OCI-LY1 (cell line): ENCODE results near the gene ZNF90.
"Not testable (repeated sequence)": the region's sequence is repeated elsewhere in the genome, so short reads cannot be mapped to it uniquely, and the experiment has no call there.

ENCODE experiments used
- H2AFZ ChIP-seq: fragments of 200-600 bp; sonication (generic), shearing (Covaris generic); 2 replicates; pipeline ENCODE4 v1.6.0; 2014; ENCODE audit warnings: antibody characterized with exemption, mild to moderate bottlenecking, low read length
- H3F3A ChIP-seq: fragments of 200-600 bp; sonication (generic), shearing (Covaris generic); 2 replicates; pipeline ENCODE4 v1.6.0; 2014; ENCODE audit warnings: mild to moderate bottlenecking, antibody characterized with exemption, low read length, moderate library complexity; ENCODE audit not compliant: insufficient read depth
- H3K27ac ChIP-seq: fragments of 200-600 bp; sonication (generic); 2 replicates; pipeline ENCODE4 v1.5.1; 2014; ENCODE audit warnings: low read length, mixed run types, mild to moderate bottlenecking, low read depth; ENCODE audit not compliant: poor library complexity, severe bottlenecking
- H3K27me3 ChIP-seq: fragments of 200-600 bp; sonication (generic); 2 replicates; pipeline ENCODE4 v1.6.0; 2014; ENCODE audit warnings: antibody characterized with exemption, mild to moderate bottlenecking, low read length, moderate library complexity; ENCODE audit not compliant: insufficient read depth
- H3K36me3 ChIP-seq: fragments of 200-600 bp; sonication (generic); 2 replicates; pipeline ENCODE4 v1.6.1; 2014; ENCODE audit warnings: mild to moderate bottlenecking, antibody characterized with exemption, low read length, moderate library complexity, mixed read lengths; ENCODE audit not compliant: insufficient read depth
- H3K4me1 ChIP-seq: fragments of 200-600 bp; sonication (generic); 2 replicates; pipeline ENCODE4 v1.5.1; 2014; ENCODE audit warnings: mild to moderate bottlenecking, low read length, moderate library complexity; ENCODE audit not compliant: insufficient read depth, severe bottlenecking
- H3K4me2 ChIP-seq: fragments of 200-600 bp; sonication (generic), shearing (Covaris generic); 2 replicates; pipeline ENCODE4 v1.6.1; 2014; ENCODE audit warnings: low read length
- H3K4me3 ChIP-seq: fragments of 200-600 bp; sonication (generic); 2 replicates; pipeline ENCODE4 v1.5.1; 2014; ENCODE audit warnings: low read length, low read depth, mild to moderate bottlenecking, mixed read lengths; ENCODE audit not compliant: poor library complexity, severe bottlenecking
- H3K79me2 ChIP-seq: fragments of 200-600 bp; shearing (Covaris generic); 2 replicates; pipeline ENCODE4 v1.6.1; 2016; ENCODE audit warnings: mixed run types, low read length, mixed read lengths; ENCODE audit not compliant: insufficient read depth
- H3K9ac ChIP-seq: fragments of 200-600 bp; sonication (generic), shearing (Covaris generic); 2 replicates; pipeline ENCODE4 v1.6.1; 2014; ENCODE audit warnings: mild to moderate bottlenecking, low read length, mixed read lengths
- H3K9me2 ChIP-seq: fragments of 200-600 bp; sonication (generic), shearing (Covaris generic); 2 replicates; pipeline ENCODE4 v1.6.1; 2014; ENCODE audit warnings: low read depth, mild to moderate bottlenecking, low read length, mixed read lengths
- H3K9me3 ChIP-seq: fragments of 200-600 bp; shearing (Covaris generic); 2 replicates; pipeline ENCODE4 v1.6.1; 2014; ENCODE audit warnings: low read length, mixed read lengths
- H4K20me1 ChIP-seq: fragments of 200-600 bp; sonication (generic), shearing (Covaris generic); 2 replicates; pipeline ENCODE4 v1.6.0; 2016; ENCODE audit warnings: mild to moderate bottlenecking, low read length; ENCODE audit not compliant: insufficient read depth
- EZH2 ChIP-seq: fragments of 200-600 bp; sonication (generic), shearing (Covaris generic); IDR thresholded peaks from 2 replicates; pipeline ENCODE4 v1.8.0; 2017; ENCODE audit warnings: borderline replicate concordance, mixed run types, mild to moderate bottlenecking, antibody characterized with exemption, low read length, moderate library complexity, mixed read lengths
- TF ChIP-seq, protein P1 (sequence below): fragments of 200-600 bp; sonication (generic), shearing (Covaris generic); IDR thresholded peaks from 2 replicates; pipeline ENCODE4 v1.5.1; 2017; ENCODE audit warnings: mild to moderate bottlenecking, antibody characterized with exemption, low read length, moderate library complexity, mixed read lengths

Gene ZNF90

DNA sequence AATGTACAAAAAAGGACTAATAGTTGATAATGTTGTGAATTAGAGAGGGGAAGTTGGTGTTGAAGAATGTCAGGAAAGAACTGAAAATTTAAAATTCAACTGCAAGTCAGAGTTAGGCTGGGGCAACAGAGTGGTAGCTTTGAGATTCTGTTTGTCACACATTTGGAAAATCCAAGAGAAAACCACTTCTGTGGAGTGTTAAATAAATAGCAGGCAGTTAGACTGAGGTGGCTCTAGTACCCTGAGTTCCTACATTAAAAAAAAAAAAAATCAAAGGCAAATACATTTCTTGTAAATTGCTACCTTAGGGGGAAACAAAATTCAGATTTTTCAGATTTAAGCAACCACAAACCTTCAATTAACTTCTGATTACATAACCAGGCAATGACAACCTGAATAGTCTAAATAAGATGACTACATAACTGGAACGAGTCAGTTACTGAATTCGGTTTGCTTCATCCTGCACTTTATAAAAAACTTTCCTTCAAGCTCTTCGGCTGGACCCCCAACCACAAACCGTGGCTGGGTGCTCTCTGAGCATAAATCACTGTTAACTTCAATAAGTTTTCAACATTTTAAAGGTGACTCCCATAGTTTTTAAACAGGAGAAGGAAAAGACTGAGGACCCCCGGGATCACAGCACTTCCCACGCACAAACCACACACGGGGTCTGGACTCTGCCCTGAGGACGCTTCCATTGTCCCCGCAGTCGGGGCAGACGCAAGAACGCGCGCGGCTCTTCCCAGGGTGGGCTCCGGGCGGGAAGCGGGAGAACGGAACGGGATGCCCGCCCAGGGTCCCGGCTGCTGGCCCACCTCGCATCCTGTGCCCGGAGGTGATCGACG lies 39.2 kb upstream of the ZNF90 start:
- no peaks in the 10 kb centered on the region for H3K9me2 ChIP-seq
- peaks cover 11% of the 10 kb centered on the region; the same call in 1 of the 2 replicates for H3K36me3 ChIP-seq
- H2AFZ ChIP-seq, result no peak overlapping the region
- no peaks in the 10 kb centered on the region for H3K27me3 ChIP-seq
- peak overlapping the region; percentile 80 for H3K4me2 ChIP-seq
- peaks cover 13% of the 10 kb centered on the region for H3K4me1 ChIP-seq
- H3K9ac ChIP-seq, result peak overlapping the region; percentile 74
- H3K4me3 ChIP-seq, result peak overlapping the region; percentile 78
- H3K9me3 ChIP-seq, result peaks cover 6% of the 10 kb centered on the region; the same call in 1 of the 2 replicates
- peaks cover 11% of the 10 kb centered on the region for H3K79me2 ChIP-seq
- no peaks in the 10 kb centered on the region for H4K20me1 ChIP-seq
- TF ChIP-seq EZH2, result no peak
- TF ChIP-seq, protein P1, sequence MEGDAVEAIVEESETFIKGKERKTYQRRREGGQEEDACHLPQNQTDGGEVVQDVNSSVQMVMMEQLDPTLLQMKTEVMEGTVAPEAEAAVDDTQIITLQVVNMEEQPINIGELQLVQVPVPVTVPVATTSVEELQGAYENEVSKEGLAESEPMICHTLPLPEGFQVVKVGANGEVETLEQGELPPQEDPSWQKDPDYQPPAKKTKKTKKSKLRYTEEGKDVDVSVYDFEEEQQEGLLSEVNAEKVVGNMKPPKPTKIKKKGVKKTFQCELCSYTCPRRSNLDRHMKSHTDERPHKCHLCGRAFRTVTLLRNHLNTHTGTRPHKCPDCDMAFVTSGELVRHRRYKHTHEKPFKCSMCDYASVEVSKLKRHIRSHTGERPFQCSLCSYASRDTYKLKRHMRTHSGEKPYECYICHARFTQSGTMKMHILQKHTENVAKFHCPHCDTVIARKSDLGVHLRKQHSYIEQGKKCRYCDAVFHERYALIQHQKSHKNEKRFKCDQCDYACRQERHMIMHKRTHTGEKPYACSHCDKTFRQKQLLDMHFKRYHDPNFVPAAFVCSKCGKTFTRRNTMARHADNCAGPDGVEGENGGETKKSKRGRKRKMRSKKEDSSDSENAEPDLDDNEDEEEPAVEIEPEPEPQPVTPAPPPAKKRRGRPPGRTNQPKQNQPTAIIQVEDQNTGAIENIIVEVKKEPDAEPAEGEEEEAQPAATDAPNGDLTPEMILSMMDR, result no peak
- H3K27ac ChIP-seq, result peak overlapping the region; percentile 9
- no peaks in the 10 kb centered on the region for H3F3A ChIP-seq

DNA sequence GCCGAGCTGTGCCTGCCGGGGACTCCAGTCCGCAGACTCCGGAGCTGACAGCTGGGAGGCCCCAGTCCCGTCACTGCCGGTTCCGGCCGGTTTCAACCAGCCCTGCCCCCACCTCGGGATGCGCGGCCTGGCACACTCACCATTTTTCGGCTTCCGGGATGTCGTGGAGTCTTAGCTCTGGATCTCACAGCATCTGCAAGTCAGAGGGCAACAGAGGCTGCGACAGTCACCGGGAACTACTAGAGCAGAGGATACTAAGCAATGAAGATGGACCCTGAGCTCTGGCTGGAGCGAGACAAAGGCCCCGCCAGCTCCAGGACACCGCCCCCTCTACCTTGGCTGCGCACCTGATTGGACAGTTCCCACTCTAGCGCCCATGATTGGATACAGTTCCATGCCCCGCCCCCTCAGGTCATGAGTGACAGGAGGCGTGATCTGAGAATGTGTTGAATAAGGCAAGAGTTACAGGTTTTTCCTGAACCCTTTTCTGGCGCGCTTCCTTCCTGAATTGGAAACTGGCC lies 38.5 kb upstream of the ZNF90 start, which contains the start of gene ZNF682:
Gene ZNF682 (minus strand): TSS at position 303 of the 521 bp plus-strand sequence. CDS start 160 bp downstream, at position 143.
- Histone ChIP-seq H3K4me2 (peak within 1 kb of the TSS; percentile 80), H3K9ac (peak within 1 kb of the TSS; percentile 74), H3K9me3 (peaks cover 6% of the 10 kb centered on the region; the same call in 1 of the 2 replicates), H4K20me1 (no peaks in the 10 kb centered on the region), H3K27me3 (no peaks in the 10 kb centered on the region), H3K79me2 (peaks cover 11% of the 10 kb centered on the region), H3K9me2 (no peaks in the 10 kb centered on the region), H3K36me3 (peaks cover 11% of the 10 kb centered on the region; the same call in 1 of the 2 replicates), H3K27ac (peak within 1 kb of the TSS; percentile 63), H3K4me1 (peaks cover 13% of the 10 kb centered on the region), H3K4me3 (peak within 1 kb of the TSS; percentile 78), H2AFZ (peak within 1 kb of the TSS; percentile 98), H3F3A (no peaks in the 10 kb centered on the region)
- TF ChIP-seq, protein P1, result no peak
- no peak for TF ChIP-seq EZH2

DNA sequence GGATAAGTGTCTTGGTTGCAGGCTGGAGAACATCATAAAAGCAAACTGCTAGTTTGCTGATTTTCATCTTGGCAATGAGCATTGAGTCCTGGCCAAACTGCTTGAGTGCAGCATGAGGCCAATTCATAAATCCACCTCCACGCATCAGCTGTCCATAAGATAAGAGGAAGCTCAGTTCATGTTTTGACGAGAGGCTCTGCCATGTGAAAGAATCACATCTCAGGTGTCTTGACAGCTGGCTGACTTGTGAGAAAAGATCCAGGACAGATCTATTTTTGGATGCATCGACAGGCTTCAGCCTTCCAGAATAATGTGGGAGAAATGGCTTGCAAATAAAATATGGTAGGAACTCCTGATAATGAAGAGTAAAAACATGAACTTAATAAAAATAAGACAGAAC lies 33.1 kb upstream of the ZNF90 start:
- no peak overlapping the region for H3K9ac ChIP-seq
- H4K20me1 ChIP-seq, result no peaks in the 10 kb centered on the region
- peaks cover 8% of the 10 kb centered on the region; the same call in 1 of the 2 replicates for H3K9me3 ChIP-seq
- H3K9me2 ChIP-seq, result no peaks in the 10 kb centered on the region
- H3K27me3 ChIP-seq, result no peaks in the 10 kb centered on the region
- H2AFZ ChIP-seq, result no peak overlapping the region
- H3K79me2 ChIP-seq, result no peaks in the 10 kb centered on the region
- no peak overlapping the region for H3K4me2 ChIP-seq
- no peak for TF ChIP-seq EZH2
- TF ChIP-seq, protein P1, result no peak
- H3F3A ChIP-seq, result no peaks in the 10 kb centered on the region
- no peak overlapping the region for H3K4me3 ChIP-seq
- H3K36me3 ChIP-seq, result no peaks in the 10 kb centered on the region
- no peaks in the 10 kb centered on the region for H3K4me1 ChIP-seq
- no peak overlapping the region for H3K27ac ChIP-seq

DNA sequence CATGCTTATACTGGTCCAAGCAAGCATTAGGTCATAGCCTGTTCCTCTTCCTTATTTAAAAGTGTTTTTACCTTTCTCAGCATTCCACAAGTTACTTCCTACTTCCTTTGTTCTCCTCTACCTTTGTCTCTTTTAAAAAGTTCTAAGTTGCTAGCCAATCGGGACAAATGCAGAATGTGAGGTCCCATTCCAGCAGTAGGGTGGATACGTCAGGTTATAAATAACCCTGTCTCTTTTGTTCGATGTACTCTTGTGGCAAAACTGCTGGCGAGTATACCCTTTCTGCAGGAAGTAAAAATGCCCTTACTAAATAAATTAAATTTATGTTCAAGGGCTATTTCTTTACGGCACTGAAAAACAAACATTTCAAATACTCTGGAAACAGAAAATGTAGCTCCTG lies 32.1 kb upstream of the ZNF90 start:
- not testable (repeated sequence) for H3K36me3 ChIP-seq, H3K9ac ChIP-seq, H3K27me3 ChIP-seq, H2AFZ ChIP-seq, H3K79me2 ChIP-seq, H3K4me1 ChIP-seq, H3K9me3 ChIP-seq, H3K4me3 ChIP-seq, H4K20me1 ChIP-seq, H3F3A ChIP-seq, H3K27ac ChIP-seq, H3K4me2 ChIP-seq, H3K9me2 ChIP-seq
